WI38 (cell line): ENCODE measurements around the gene GCDH.
A peak's percentile ranks its signal among the peaks of the same experiment; 100 is the strongest.

Source experiments
- H3K4me3 ChIP-seq: 2 replicates; pipeline ENCODE4 v1.5.1; 2011; ENCODE audit warnings: low read depth, mild to moderate bottlenecking, control low read depth, low read length
- TF ChIP-seq, protein P1 (sequence below): IDR thresholded peaks from 2 replicates; pipeline ENCODE4 v1.5.1; 2012; ENCODE audit warnings: low read depth, mild to moderate bottlenecking, control low read depth, low read length

Gene GCDH

DNA sequence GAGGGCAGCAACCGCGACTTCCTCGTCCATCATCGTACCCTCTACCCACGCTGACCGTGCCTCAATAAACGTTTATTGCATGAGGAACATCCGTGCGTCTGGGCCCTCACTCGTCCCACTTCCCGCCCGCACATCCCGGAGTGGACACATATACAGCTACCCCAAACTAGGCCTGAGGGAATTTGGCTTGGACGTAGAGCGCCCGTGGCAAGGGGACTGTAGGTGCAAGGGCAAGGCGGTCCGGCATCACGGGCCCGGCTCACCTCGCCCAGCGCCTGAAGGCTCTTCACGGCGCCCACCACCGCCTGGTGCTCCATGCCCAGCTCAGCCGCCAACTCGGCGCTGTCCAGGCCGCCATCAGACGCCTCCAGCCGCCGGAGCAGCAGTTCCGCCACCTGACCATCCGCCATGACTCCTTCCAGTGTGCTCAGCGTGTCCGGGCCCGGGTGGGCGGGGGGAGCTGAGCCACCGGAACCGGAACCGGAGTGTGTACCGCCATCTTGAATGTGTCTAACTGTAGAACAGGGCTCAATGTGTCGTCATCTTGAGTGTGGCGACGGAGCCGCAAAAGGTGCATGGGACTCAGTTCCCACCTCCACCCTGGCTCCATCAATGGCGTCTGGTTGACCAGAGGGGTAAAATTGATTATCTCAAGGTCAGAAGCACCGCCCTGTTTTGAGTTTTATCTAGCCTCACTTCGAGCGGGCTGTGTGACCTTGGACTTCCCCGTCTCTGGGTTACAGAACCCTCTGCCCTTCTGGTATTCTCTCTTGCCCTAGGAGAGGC is 42.5 kb downstream of the GCDH start, which contains the start of gene FARSA:
Gene FARSA, minus strand, starts transcription at position 425 of the 786 bp plus-strand sequence. Its CDS starts 15 bp downstream, at position 410.
- TF ChIP-seq, protein P1, sequence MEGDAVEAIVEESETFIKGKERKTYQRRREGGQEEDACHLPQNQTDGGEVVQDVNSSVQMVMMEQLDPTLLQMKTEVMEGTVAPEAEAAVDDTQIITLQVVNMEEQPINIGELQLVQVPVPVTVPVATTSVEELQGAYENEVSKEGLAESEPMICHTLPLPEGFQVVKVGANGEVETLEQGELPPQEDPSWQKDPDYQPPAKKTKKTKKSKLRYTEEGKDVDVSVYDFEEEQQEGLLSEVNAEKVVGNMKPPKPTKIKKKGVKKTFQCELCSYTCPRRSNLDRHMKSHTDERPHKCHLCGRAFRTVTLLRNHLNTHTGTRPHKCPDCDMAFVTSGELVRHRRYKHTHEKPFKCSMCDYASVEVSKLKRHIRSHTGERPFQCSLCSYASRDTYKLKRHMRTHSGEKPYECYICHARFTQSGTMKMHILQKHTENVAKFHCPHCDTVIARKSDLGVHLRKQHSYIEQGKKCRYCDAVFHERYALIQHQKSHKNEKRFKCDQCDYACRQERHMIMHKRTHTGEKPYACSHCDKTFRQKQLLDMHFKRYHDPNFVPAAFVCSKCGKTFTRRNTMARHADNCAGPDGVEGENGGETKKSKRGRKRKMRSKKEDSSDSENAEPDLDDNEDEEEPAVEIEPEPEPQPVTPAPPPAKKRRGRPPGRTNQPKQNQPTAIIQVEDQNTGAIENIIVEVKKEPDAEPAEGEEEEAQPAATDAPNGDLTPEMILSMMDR, result no peak
- peak within 1 kb of the TSS; percentile 97 for H3K4me3 ChIP-seq

DNA sequence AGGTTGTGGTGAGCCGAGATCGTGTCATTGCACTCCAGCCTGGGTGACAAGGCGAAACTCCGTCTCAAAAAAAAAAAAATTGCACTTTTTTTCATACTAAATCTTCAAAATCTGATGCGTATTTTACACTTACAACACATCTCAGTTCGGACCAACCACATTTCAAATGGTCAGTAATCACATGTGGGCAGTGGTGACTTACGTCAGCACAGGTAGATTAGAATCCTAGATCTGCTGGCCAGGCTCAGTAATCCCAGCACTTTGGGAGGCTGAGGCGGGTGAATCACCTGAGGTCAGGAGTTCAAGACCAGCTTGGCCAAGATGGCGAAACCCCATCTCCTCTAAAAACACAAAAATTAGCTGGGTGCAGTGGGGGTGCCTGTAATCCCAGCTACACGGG is 44.1 kb downstream of the GCDH start:
- TF ChIP-seq, protein P1, result no peak
- no peak overlapping the region for H3K4me3 ChIP-seq

DNA sequence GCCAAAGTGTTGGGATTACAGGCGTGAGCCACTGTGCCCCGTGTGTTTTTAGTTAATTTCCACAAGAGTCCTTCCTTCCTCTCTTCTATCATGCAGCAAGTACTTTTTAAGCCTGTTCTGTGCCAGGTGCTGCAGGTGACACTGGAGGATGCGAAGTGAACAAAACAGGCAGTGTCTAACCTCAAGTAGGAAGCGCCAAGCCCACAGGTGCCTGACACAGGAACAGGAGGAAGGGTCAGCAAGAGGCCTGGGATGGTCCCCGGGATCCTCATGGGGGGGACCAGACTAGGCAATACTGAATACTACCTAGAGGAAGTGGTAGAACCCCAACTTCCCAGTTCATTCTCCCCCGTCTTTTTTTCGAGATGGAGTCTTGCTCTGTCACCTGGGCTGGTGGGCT is 45.6 kb downstream of the GCDH start:
- no peak overlapping the region for H3K4me3 ChIP-seq
- TF ChIP-seq, protein P1, result no peak

DNA sequence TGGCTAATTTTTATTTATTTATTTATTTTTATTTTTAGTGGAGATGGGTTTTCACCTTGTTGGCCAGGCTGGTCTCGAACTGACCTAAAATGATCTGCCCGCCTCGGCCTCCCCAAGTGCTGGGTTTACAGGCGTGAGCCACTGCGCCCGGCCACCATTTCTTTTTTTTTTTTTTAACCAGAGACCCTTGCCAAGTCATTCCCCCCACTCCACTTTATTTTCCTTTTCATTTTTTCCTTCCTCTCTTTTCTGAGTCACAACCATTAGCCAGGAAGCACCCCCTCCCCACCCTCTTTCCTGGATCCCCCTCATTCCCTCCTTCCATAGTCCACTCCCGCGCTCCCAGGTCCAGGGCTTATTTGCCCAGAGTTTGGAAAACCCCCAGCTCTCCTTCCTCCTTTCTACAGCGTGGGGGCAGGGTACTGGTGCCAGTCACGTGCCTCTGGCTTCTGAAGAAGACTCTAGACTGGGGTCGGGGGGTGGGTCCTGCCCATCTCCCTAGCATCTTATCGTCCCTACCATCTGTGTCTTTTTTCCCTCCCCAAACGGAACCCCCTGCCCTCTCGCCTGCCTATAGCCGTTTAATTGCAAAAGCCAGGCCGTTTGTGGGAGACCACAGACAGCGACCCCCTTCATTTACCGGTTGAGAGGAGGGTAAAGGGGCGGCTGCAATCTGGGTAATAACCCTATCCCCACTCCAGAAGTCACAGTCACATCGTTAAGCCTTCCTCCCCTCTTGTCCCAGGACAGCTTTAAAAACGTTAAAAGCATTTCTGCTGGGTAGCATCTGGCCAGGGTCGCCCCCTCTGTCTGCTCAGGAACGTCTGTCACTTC is 46.4 kb downstream of the GCDH start:
- peak overlapping the region; percentile 64 for H3K4me3 ChIP-seq
- TF ChIP-seq, protein P1, result no peak

DNA sequence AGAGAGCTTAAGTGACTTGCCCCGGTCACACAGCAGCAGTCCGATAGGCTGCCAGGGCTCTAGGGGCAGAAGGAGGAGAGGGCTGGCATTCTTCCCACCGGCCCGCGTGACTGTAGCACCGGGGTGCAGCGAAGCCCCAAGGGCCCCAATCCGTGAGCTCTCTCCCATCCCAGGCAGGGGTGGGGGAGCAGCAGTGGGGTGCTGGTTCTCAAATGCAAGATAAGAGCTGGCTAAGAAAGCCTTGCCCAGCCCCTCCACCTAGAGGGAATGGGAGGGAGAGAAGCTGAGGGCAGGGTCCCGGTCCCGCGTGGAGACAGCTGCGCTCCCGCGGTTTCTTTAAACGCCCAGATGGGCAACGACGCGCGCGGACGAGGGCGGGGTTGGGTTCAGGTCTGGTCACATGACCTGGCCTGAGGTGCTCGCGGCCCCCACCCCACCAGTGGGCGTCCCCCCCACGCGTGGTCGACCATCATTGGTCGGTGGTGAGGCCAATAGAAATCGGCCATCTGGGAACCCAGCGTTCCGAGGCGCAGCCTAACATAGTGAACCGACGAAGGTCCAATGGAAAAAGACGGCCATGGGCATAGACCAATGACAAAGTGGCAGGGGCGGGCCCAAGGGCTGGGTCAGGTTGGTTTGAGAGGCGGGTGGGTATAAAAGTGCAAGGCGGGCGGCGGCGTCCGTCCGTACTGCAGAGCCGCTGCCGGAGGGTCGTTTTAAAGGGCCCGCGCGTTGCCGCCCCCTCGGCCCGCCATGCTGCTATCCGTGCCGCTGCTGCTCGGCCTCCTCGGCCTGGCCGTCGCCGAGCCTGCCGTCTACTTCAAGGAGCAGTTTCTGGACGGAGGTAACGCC is 47.2 kb downstream of the GCDH start, which contains the start of gene CALR:
Gene CALR, plus strand, starts transcription at position 683 of the 852 bp plus-strand sequence. Its CDS starts 71 bp downstream, at position 754.
- TF ChIP-seq, protein P1, result no peak

DNA sequence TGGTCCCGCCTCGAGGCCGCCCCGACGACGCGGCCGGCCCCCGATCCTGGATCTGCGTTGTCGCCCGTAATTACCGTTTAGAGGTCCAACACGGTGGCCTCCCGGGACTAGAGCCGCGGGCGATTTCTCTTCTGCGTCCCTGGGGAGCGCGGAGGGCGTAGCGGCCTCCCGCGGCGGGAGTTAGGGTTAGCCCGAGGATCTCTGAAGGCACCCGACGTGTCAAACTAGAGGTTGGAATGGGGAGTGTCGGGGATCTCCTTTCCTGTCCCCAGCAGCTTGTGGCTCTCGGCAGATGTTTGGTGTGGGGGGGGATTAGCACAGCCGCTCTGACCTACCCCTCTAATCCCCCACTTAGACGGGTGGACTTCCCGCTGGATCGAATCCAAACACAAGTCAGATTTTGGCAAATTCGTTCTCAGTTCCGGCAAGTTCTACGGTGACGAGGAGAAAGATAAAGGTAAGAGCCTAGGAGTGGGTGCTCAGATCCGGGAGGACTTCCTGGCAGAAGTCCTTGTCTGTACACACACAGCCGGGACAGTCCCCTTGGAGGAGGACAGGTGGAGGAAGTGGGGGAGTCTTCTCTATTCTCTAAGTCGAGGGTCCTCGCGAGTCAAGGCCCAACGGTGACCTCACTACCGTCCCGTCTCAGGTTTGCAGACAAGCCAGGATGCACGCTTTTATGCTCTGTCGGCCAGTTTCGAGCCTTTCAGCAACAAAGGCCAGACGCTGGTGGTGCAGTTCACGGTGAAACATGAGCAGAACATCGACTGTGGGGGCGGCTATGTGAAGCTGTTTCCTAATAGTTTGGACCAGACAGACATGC is 48.0 kb downstream of the GCDH start:
- H3K4me3 ChIP-seq, result peak overlapping the region; percentile 99

More for the DNA sequence above, 47.2 kb downstream of the GCDH start, which contains the start of gene CALR:
- H3K4me3 ChIP-seq, result peak within 1 kb of the TSS; percentile 99

More for the DNA sequence above, 48.0 kb downstream of the GCDH start:
- TF ChIP-seq, protein P1, result no peak
